ENCODE measurements around the gene C20orf173. TPM values are rescaled to one million over a fixed set of nuclear protein-coding genes. Genes with fewer than 3 reads are reported as not detected.

Gene C20orf173
- total and polyA plus RNA-seq, 2 of the 13 experiments (the other 11 are each of a cell fraction or from before 2014, with no cell fraction given) = not detected

GRCh38 chr20:35517125-35517524, 12.3 kb downstream of the C20orf173 start:
- in situ Hi-C loops (cut with HindIII; ENCODE audit: extremely low pct_ligation_motif_present, low pct_unique_long_range_greater_than_20kb) = no loop called here
- POLR2A ChIA-PET = interaction anchor here (1.1 to 1.6 kb wide), 2 partner anchors 23 to 25 kb away, joined by 3 to 4 read pairs; partner anchors contain the start of gene ERGIC3

More at GRCh38 chr20:35517125-35517524, 12.3 kb downstream of the C20orf173 start:
- ATAC-seq = no peak
- no peak overlapping the region for H3K4me2 ChIP-seq (ENCODE audit: low read depth, low read length)
- 96% methylated on average over 1 of the region's 1 CpG for WGBS (ENCODE audit: low lambda C conversion rate)
- no peak for TF ChIP-seq POLR2AphosphoS2 (IDR thresholded peaks at IDR 0.05; ENCODE audit: low read depth, low read length)
- TF ChIP-seq TP53 (CRISPR knock-in tag; conservative IDR thresholded peaks at IDR 0.05) = no peak
- TF ChIP-seq HNRNPL (IDR thresholded peaks at IDR 0.05; ENCODE audit: low read depth, low read length) = no peak
- no peak for TF ChIP-seq FOXA3 (CRISPR knock-in tag; IDR thresholded peaks at IDR 0.05)
- TF ChIP-seq TBP (CRISPR knock-in tag; IDR thresholded peaks at IDR 0.05) = no peak
- peak; percentile 52; the same call in 1 of the 2 replicates for TF ChIP-seq NFIB (CRISPR knock-in tag; IDR thresholded peaks at IDR 0.05; ENCODE audit: borderline replicate concordance)
- 0 out of 2 replicates have a peak, but pooled peaks have one; percentile 14 for TF ChIP-seq MTA1 (CRISPR knock-in tag; IDR thresholded peaks at IDR 0.05; ENCODE audit: borderline replicate concordance)
- no peak for TF ChIP-seq BCL6 (CRISPR knock-in tag; IDR thresholded peaks at IDR 0.05)
- TF ChIP-seq ZNF432 (CRISPR knock-in tag; IDR thresholded peaks at IDR 0.05; ENCODE audit: borderline replicate concordance) = no peak
- TF ChIP-seq, protein P1, sequence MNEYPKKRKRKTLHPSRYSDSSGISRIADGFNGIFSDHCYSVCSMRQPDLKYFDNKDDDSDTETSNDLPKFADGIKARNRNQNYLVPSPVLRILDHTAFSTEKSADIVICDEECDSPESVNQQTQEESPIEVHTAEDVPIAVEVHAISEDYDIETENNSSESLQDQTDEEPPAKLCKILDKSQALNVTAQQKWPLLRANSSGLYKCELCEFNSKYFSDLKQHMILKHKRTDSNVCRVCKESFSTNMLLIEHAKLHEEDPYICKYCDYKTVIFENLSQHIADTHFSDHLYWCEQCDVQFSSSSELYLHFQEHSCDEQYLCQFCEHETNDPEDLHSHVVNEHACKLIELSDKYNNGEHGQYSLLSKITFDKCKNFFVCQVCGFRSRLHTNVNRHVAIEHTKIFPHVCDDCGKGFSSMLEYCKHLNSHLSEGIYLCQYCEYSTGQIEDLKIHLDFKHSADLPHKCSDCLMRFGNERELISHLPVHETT (CRISPR knock-in tag; conservative IDR thresholded peaks at IDR 0.05) = no peak
- TF ChIP-seq GZF1 (CRISPR knock-in tag; IDR thresholded peaks at IDR 0.05) = no peak
- TF ChIP-seq ZSCAN25 (CRISPR knock-in tag; IDR thresholded peaks at IDR 0.05) = no peak
- no peaks in the 10 kb centered on the region for H3K79me2 ChIP-seq (ENCODE audit: insufficient read depth, low read length)
- CTCF ChIA-PET (ENCODE audit: low intra/inter-chr PET ratio, low total read pairs) = no interaction called here
- H3K36me3 ChIP-seq (replicated peaks in 1 of 2; ENCODE audit: control insufficient read depth in 1 of 2, insufficient read depth in 2 of 2, low read length in 2 of 2) = peaks cover 9 to 18% of the 10 kb centered on the region in 2 experiments
- no peak overlapping the region for H3K9ac ChIP-seq (ENCODE audit: insufficient read depth, low read depth, low read length)
- FAIRE-seq = no peak
- no peaks in the 10 kb centered on the region for H4K20me1 ChIP-seq (ENCODE audit: insufficient read depth, low read length)
- no peak overlapping the region for H3K4me3 ChIP-seq (replicated peaks in 1 of 3; ENCODE audit: insufficient read depth in 1 of 3, low read depth in 2 of 3, low read length in 3 of 3)
- no peaks in the 10 kb centered on the region for H3K27me3 ChIP-seq (ENCODE audit: control insufficient read depth in 1 of 2, insufficient read depth in 2 of 2, low read length in 2 of 2)
- DNase-seq (ENCODE audit: low spot score) = no peak
- intact Hi-C loops (cut with micrococcal nuclease; ENCODE audit: unreplicated experiment) = no loop called here
- peaks cover 13% of the 10 kb centered on the region for H3K4me1 ChIP-seq (ENCODE audit: insufficient read depth, low read length)
- H3K27ac ChIP-seq (ENCODE audit: extremely low read length, insufficient read depth, low read length) = no peak overlapping the region
- no peaks in the 10 kb centered on the region for H3K9me3 ChIP-seq (ENCODE audit: low read length)
- no peak overlapping the region for H2AFZ ChIP-seq (ENCODE audit: low read length)
- BruUV-seq (replicated peaks) = no TSS peak
